ENCODE results near the gene MSH3.
"Not testable (repeated sequence)": the region's sequence is repeated elsewhere in the genome, so short reads cannot be mapped to it uniquely, and the experiment has no call there.

Gene MSH3

GRCh38 chr5:80799041-80799440 lies 144.6 kb downstream of the MSH3 start:
- DNase-seq, result no peak

GRCh38 chr5:80799573-80799972 lies 145.1 kb downstream of the MSH3 start:
- no peak for DNase-seq

- no peak for DNase-seq
Measured at GRCh38 chr5:80804332-80804731, 149.9 kb downstream of the MSH3 start.

- no peak for DNase-seq
Measured at GRCh38 chr5:80805038-80805437, 150.6 kb downstream of the MSH3 start.

- no peak for DNase-seq
Measured at GRCh38 chr5:80806929-80807328, 152.5 kb downstream of the MSH3 start.

- no peak for DNase-seq
Measured at GRCh38 chr5:80809451-80809850, 155.0 kb downstream of the MSH3 start.

GRCh38 chr5:80810425-80810824 lies 156.0 kb downstream of the MSH3 start:
- no peak for DNase-seq

GRCh38 chr5:80816590-80816989 lies 162.1 kb downstream of the MSH3 start:
- DNase-seq, result no peak

GRCh38 chr5:80820685-80821084 lies 166.2 kb downstream of the MSH3 start:
- DNase-seq, result no peak

- DNase-seq, result no peak
Measured at GRCh38 chr5:80822640-80823039, 168.2 kb downstream of the MSH3 start.

- DNase-seq, result not testable (repeated sequence)
Measured at GRCh38 chr5:80824159-80824558, 169.7 kb downstream of the MSH3 start.

GRCh38 chr5:80825786-80826460 lies 171.5 kb downstream of the MSH3 start:
- DNase-seq, result no peak

- no peak for DNase-seq
Measured at GRCh38 chr5:80834710-80835109, 180.3 kb downstream of the MSH3 start.

- no peak for DNase-seq
Measured at GRCh38 chr5:80835128-80835527, 180.7 kb downstream of the MSH3 start.

- DNase-seq, result no peak
Measured at GRCh38 chr5:80837679-80838078, 183.2 kb downstream of the MSH3 start.

- not testable (repeated sequence) for DNase-seq
Measured at GRCh38 chr5:80841026-80841797, 186.8 kb downstream of the MSH3 start.

GRCh38 chr5:80846422-80846821 lies 192.0 kb downstream of the MSH3 start:
- not testable (repeated sequence) for DNase-seq

- not testable (repeated sequence) for DNase-seq
Measured at GRCh38 chr5:80850168-80850567, 195.7 kb downstream of the MSH3 start.

GRCh38 chr5:80852331-80853245 lies 198.1 kb downstream of the MSH3 start:
- DNase-seq, result no peak

GRCh38 chr5:80853413-80853812 lies 199.0 kb downstream of the MSH3 start:
- DNase-seq, result no peak

- DNase-seq, result no peak
Measured at GRCh38 chr5:80854583-80854982, 200.1 kb downstream of the MSH3 start.

GRCh38 chr5:80860924-80861613 lies 206.6 kb downstream of the MSH3 start:
- DNase-seq, result no peak

- DNase-seq, result no peak
Measured at GRCh38 chr5:80863708-80864107, 209.3 kb downstream of the MSH3 start.

Data from NCI-H2171 (cell line).